Measurements from ENCODE around the gene CAMKMT.

CAMKMT gene

GRCh38 chr2:44615950-44616518 lies 254.3 kb downstream of the CAMKMT start:
- TF ChIP-seq ZNF274 (IDR thresholded peaks at IDR 0.05; ENCODE audit: low read depth, low read length), result no peak

GRCh38 chr2:44616667-44617155 lies 255.0 kb downstream of the CAMKMT start:
- no peak overlapping the region for H3K4me3 ChIP-seq (ENCODE audit: low read length)
- no peak for TF ChIP-seq ZNF274 (IDR thresholded peaks at IDR 0.05; ENCODE audit: low read depth, low read length)

More at GRCh38 chr2:44615950-44616518, 254.3 kb downstream of the CAMKMT start:
- no peak overlapping the region for H3K4me3 ChIP-seq (ENCODE audit: low read length)

- no peak overlapping the region for H3K4me3 ChIP-seq (ENCODE audit: low read length)
- TF ChIP-seq ZNF274 (IDR thresholded peaks at IDR 0.05; ENCODE audit: low read depth, low read length), result no peak
These were observed 256.7 kb downstream of the CAMKMT start for GRCh38 chr2:44618251-44619023.

- H3K4me3 ChIP-seq (ENCODE audit: low read length), result no peak overlapping the region
- no peak for TF ChIP-seq ZNF274 (IDR thresholded peaks at IDR 0.05; ENCODE audit: low read depth, low read length)
These were observed 258.6 kb downstream of the CAMKMT start for GRCh38 chr2:44620189-44620990.

- no peak overlapping the region for H3K4me3 ChIP-seq (ENCODE audit: low read length)
These were observed 262.0 kb downstream of the CAMKMT start for GRCh38 chr2:44623622-44624351.

GRCh38 chr2:44628297-44628696 lies 266.6 kb downstream of the CAMKMT start:
- no peak for TF ChIP-seq ZNF274 (IDR thresholded peaks at IDR 0.05; ENCODE audit: low read depth, low read length)
- H3K4me3 ChIP-seq (ENCODE audit: low read length), result no peak overlapping the region

More at GRCh38 chr2:44623622-44624351, 262.0 kb downstream of the CAMKMT start:
- no peak for TF ChIP-seq ZNF274 (IDR thresholded peaks at IDR 0.05; ENCODE audit: low read depth, low read length)

GRCh38 chr2:44632931-44633689 lies 271.4 kb downstream of the CAMKMT start:
- no peak overlapping the region for H3K4me3 ChIP-seq (ENCODE audit: low read length)
- no peak for TF ChIP-seq ZNF274 (IDR thresholded peaks at IDR 0.05; ENCODE audit: low read depth, low read length)

- TF ChIP-seq ZNF274 (IDR thresholded peaks at IDR 0.05; ENCODE audit: low read depth, low read length), result no peak
- H3K4me3 ChIP-seq (ENCODE audit: low read length), result no peak overlapping the region
These were observed 274.0 kb downstream of the CAMKMT start for GRCh38 chr2:44635725-44636124.

- TF ChIP-seq ZNF274 (IDR thresholded peaks at IDR 0.05; ENCODE audit: low read depth, low read length), result no peak
These were observed 276.9 kb downstream of the CAMKMT start for GRCh38 chr2:44638649-44639048.

GRCh38 chr2:44639399-44639798 lies 277.7 kb downstream of the CAMKMT start:
- no peak overlapping the region for H3K4me3 ChIP-seq (ENCODE audit: low read length)
- TF ChIP-seq ZNF274 (IDR thresholded peaks at IDR 0.05; ENCODE audit: low read depth, low read length), result no peak

More at GRCh38 chr2:44638649-44639048, 276.9 kb downstream of the CAMKMT start:
- no peak overlapping the region for H3K4me3 ChIP-seq (ENCODE audit: low read length)

- no peak for TF ChIP-seq ZNF274 (IDR thresholded peaks at IDR 0.05; ENCODE audit: low read depth, low read length)
- H3K4me3 ChIP-seq (ENCODE audit: low read length), result no peak overlapping the region
These were observed 280.5 kb downstream of the CAMKMT start for GRCh38 chr2:44642123-44642857.

GRCh38 chr2:44645937-44646336 lies 284.2 kb downstream of the CAMKMT start:
- TF ChIP-seq ZNF274 (IDR thresholded peaks at IDR 0.05; ENCODE audit: low read depth, low read length), result no peak

More at GRCh38 chr2:44645937-44646336, 284.2 kb downstream of the CAMKMT start:
- H3K4me3 ChIP-seq (ENCODE audit: low read length), result no peak overlapping the region
